Fibroblast of mammary gland (primary cell): Measurements from ENCODE around the gene ZNF777.
"Not testable (repeated sequence)": the region's sequence is repeated elsewhere in the genome, so short reads cannot be mapped to it uniquely, and the experiment has no call there.

Experiments used
- DNase-seq: peaks from one replicate; pipeline ENCODE4 v3.0.0-alpha.2; 2010; ENCODE audit warnings: low read depth
- H3K4me3 ChIP-seq: 2 replicates; pipeline ENCODE4 v1.5.1; 2011; ENCODE audit warnings: low read depth, mild to moderate bottlenecking, low read length, moderate library complexity; ENCODE audit not compliant: control insufficient read depth
- TF ChIP-seq, protein P1 (sequence below): conservative IDR thresholded peaks from 2 replicates; pipeline ENCODE4 v1.5.1; 2011; ENCODE audit warnings: low read depth, low read length, inconsistent platforms; ENCODE audit not compliant: control insufficient read depth, insufficient read depth

ZNF777 gene

DNA sequence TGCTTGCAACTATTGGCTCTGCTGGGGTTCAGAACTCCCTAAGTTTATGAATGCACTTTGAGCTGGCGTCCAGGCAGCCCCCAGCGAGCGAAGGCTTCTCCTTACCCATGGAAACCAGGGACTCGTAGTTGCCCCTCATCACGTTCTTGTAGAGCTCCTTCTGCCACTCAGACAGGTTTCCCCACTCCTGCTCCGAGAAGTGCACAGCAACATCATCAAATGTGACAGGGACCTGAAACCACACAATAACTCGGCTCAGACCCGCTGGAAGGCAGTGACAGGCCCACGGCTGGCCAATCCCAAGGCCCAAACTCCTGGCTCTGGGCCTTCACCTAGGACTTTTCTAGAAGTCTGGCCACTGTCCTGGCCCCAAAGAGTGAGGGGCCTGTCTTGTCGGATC, 6.9 kb downstream of the ZNF777 start:
- TF ChIP-seq, protein P1, sequence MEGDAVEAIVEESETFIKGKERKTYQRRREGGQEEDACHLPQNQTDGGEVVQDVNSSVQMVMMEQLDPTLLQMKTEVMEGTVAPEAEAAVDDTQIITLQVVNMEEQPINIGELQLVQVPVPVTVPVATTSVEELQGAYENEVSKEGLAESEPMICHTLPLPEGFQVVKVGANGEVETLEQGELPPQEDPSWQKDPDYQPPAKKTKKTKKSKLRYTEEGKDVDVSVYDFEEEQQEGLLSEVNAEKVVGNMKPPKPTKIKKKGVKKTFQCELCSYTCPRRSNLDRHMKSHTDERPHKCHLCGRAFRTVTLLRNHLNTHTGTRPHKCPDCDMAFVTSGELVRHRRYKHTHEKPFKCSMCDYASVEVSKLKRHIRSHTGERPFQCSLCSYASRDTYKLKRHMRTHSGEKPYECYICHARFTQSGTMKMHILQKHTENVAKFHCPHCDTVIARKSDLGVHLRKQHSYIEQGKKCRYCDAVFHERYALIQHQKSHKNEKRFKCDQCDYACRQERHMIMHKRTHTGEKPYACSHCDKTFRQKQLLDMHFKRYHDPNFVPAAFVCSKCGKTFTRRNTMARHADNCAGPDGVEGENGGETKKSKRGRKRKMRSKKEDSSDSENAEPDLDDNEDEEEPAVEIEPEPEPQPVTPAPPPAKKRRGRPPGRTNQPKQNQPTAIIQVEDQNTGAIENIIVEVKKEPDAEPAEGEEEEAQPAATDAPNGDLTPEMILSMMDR: no peak
- no peak overlapping the region for H3K4me3 ChIP-seq
- DNase-seq: no peak

DNA sequence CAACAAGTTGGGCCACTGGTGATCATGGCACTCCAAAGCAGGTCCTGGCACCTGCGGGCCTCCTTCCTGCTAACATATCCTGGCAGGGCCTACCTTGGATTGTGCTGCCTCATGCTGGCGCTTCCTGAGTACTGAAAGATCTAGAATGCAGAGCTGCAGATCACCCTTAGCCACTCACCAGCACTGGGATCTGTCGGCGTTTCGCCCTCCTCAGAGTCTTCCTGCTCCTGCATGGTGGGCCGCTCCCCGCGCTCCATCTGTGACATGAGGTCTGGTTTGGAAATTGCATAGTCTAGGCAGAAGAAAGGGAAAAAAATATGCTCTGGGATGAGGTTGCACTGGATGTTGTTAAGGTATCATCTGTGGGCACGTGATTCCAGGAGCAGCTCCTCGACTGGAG, 10.0 kb downstream of the ZNF777 start:
- DNase-seq: no peak
- H3K4me3 ChIP-seq: no peak overlapping the region
- TF ChIP-seq, protein P1: no peak

DNA sequence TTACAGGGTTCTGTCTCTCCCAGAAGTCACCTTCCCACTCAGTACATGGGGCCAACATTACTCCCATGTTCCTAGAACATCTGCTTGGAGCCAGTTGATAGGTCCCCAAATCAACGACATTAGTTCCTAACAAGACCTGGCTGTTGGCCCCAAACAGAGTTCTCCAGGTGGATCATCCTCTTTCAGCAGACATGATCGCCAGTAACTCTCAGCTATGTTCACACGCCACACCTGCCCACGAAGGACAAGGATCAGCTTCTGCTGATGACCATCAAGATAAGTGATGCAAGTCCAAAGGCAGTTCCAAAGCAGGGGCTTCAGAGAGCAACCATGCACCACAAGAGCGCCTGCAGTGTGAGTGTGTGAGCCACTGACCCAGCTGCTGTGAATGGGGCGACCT, 11.0 kb downstream of the ZNF777 start:
- no peak for DNase-seq
- no peak overlapping the region for H3K4me3 ChIP-seq
- TF ChIP-seq, protein P1: no peak

DNA sequence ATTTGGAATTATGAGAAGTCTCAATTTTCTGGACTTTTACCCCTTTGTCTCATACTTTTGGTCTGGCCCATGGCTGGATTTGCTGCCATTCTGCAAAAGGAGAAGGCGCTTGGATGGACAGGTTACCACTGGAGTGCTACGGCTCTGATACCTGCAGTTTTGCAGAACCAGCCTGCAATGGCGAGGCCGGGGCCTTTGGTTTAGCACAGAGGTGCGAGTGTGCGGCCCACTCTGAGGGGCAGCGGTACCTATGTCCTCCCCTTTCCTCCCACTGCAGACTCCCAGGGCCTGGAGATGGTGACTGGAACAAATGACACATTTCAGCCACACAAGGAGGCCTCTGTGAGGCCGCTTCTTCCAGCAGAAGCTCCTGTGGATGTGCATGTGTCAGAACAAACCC, 11.9 kb downstream of the ZNF777 start:
- H3K4me3 ChIP-seq: no peak overlapping the region
- DNase-seq: no peak

DNA sequence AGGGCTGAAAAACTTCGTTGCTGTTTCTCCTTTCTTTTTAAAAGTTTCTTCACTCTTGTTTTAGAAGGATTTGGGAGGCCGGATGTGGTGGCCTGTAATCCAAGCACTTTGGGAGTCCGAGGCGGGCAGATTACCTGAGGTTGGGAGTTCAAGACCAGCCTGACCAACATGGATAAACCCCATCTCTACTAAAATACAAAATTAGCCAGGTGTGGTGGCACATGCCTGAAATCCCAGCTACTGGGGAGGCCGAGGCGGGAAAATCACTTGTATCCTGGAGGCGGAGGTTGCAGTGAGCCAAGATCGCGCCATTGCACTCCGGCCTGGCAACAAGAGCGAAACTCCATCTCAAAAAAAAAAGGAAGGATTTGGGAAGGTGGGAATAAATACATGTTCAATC, 14.8 kb downstream of the ZNF777 start:
- H3K4me3 ChIP-seq, DNase-seq: not testable (repeated sequence)

More for the DNA sequence above, 11.9 kb downstream of the ZNF777 start:
- TF ChIP-seq, protein P1: no peak

DNA sequence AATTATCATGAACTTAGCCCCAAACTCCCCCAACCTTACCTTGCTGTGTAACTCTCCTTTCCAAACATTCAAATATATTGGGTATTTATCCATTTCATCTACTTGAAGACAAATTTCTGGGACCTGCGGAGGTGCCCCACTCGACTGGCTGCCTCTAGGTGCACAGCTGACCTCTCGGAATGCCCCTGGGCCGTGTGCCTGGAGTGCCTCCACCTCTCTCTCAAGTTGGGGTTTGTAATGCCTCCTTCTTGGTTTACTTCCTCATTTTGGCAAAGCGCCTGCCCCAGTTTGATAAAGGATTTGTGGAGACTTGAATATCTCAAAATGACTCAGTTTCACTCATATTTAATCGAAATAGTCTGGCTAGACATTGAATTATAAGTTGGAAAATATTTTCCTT, 16.6 kb downstream of the ZNF777 start:
- H3K4me3 ChIP-seq: no peak overlapping the region
- DNase-seq: no peak
- TF ChIP-seq, protein P1: no peak

DNA sequence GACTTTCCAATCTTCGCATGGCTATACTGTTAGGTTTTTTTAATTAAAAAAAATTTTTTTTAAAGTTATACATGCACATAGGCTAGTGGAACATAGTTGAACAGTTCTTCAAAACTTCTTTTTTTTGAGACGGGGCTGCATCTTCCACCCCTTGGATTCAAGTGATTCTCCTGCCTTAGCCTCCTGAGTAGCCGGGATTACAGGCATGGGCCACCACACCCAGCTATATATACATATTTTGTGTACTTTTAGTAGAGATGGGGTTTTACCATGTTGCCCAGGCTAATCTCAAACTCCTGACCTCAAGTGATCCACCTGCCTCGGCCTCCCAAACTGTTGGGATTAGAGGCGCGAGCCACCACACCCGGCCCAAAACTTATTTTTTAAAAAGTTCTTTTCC, 17.3 kb downstream of the ZNF777 start:
- TF ChIP-seq, protein P1: no peak
- no peak overlapping the region for H3K4me3 ChIP-seq
- no peak for DNase-seq
